ENCODE results near the gene ILF3. TPM values are rescaled to one million over a fixed set of nuclear protein-coding genes. Genes with fewer than 3 reads are reported as not detected.

ILF3 gene
- polyA plus RNA-seq, 1 donor (not counting 4 experiments of a cell fraction or from before 2014, with no cell fraction given), result 162 TPM

DNA sequence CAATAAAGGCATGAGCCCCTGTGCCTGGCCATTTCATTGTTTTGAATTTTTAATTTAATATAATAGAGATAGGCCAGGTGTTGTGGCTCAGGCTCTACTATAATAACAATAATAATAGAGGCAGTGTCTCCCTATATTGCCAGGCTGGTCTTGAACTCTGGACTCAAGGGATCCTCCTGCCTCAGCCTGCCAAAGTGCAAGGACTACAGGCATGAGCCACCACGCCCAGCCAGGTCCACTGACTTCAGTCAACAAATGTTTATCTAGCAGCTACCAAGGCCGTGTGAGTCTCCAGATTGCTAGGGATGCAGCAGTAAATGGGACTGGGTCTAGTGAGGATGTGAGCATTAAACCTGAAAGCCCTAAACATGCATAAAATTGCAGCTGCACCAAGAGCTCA is 13.8 kb upstream of the ILF3 start:
- H3K27ac ChIP-seq (ENCODE audit: control insufficient read depth, insufficient read depth, low read length), result no peak overlapping the region
- TF ChIP-seq EZH2 (IDR thresholded peaks at IDR 0.05; ENCODE audit: low read length), result no peak
- TF ChIP-seq, protein P1, sequence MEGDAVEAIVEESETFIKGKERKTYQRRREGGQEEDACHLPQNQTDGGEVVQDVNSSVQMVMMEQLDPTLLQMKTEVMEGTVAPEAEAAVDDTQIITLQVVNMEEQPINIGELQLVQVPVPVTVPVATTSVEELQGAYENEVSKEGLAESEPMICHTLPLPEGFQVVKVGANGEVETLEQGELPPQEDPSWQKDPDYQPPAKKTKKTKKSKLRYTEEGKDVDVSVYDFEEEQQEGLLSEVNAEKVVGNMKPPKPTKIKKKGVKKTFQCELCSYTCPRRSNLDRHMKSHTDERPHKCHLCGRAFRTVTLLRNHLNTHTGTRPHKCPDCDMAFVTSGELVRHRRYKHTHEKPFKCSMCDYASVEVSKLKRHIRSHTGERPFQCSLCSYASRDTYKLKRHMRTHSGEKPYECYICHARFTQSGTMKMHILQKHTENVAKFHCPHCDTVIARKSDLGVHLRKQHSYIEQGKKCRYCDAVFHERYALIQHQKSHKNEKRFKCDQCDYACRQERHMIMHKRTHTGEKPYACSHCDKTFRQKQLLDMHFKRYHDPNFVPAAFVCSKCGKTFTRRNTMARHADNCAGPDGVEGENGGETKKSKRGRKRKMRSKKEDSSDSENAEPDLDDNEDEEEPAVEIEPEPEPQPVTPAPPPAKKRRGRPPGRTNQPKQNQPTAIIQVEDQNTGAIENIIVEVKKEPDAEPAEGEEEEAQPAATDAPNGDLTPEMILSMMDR (optimal IDR thresholded peaks at IDR 0.05 in 1 of 3, IDR thresholded peaks at IDR 0.05 in 1 of 3, conservative IDR thresholded peaks at IDR 0.05 in 1 of 3; ENCODE audit: extremely low read depth in 1 of 3, insufficient read depth in 2 of 3, low read length in 3 of 3), result no peak
- DNase-seq (ENCODE audit: low read depth, low spot score), result no peak
- H3K36me3 ChIP-seq (ENCODE audit: control insufficient read depth in 2 of 2, extremely low read depth in 1 of 2, insufficient read depth in 2 of 2, low read length in 2 of 2), result peaks cover 34 to 40% of the 10 kb centered on the region in 2 experiments
- H3K9ac ChIP-seq (ENCODE audit: control insufficient read depth, extremely low read depth, insufficient read depth, low read length), result no peak overlapping the region
- FAIRE-seq, result no peak
- H2AFZ ChIP-seq (ENCODE audit: control insufficient read depth, low read length), result no peak overlapping the region
- H3K9me1 ChIP-seq (ENCODE audit: control insufficient read depth, extremely low read depth, insufficient read depth, low read length), result no peaks in the 10 kb centered on the region
- H4K20me1 ChIP-seq (ENCODE audit: control insufficient read depth, extremely low read depth, insufficient read depth, low read length), result peaks cover 4% of the 10 kb centered on the region
- H3K4me1 ChIP-seq (ENCODE audit: control insufficient read depth, extremely low read depth, insufficient read depth, low read length), result peaks cover 11% of the 10 kb centered on the region
- no peaks in the 10 kb centered on the region for H3K79me2 ChIP-seq (ENCODE audit: control insufficient read depth, insufficient read depth, low read length)
- dilution Hi-C loops (cut with MboI; ENCODE audit: extremely low pct_ligation_motif_present, low sequenced_read_pairs), result no loop called here
- H3K4me3 ChIP-seq (ENCODE audit: control insufficient read depth in 2 of 3, extremely low read depth in 1 of 3, insufficient read depth in 2 of 3, low read depth in 1 of 3, low read length in 3 of 3), result no peak overlapping the region
- H3K27me3 ChIP-seq (ENCODE audit: control insufficient read depth, extremely low read depth, insufficient read depth, low read length), result no peaks in the 10 kb centered on the region
- no peak overlapping the region for H3K4me2 ChIP-seq (ENCODE audit: control insufficient read depth, extremely low read depth, insufficient read depth, low read depth, low read length)
- no peaks in the 10 kb centered on the region for H3K9me3 ChIP-seq (ENCODE audit: control insufficient read depth, low read depth, low read length)

DNA sequence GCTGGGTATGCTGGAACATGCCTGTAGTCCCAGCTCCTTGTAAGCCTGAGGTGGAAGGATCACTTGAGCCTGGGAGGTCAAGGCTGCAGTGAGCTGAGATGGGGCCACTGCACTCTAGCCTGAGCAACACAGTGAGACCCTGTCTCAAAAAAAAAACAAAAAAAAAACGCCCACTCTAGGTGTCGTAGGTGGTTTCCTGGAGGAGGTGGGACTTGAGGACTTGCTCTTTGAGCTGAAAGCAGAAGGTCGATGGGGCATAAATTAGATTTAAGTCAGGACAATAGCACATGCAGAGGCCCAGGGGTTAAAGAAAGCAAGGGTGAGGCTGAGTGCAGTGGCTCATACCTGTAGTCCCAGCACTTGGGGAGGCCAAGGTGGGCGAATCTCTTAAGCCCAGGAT is 12.9 kb upstream of the ILF3 start:
- Histone ChIP-seq H3K4me1 (ENCODE audit: control insufficient read depth, extremely low read depth, insufficient read depth, low read length) (peaks cover 11% of the 10 kb centered on the region), H2AFZ (ENCODE audit: control insufficient read depth, low read length) (no peak overlapping the region), H3K27ac (ENCODE audit: control insufficient read depth, insufficient read depth, low read length) (no peak overlapping the region), H3K9ac (ENCODE audit: control insufficient read depth, extremely low read depth, insufficient read depth, low read length) (no peak overlapping the region), H3K27me3 (ENCODE audit: control insufficient read depth, extremely low read depth, insufficient read depth, low read length) (no peaks in the 10 kb centered on the region), H3K4me2 (ENCODE audit: control insufficient read depth, extremely low read depth, insufficient read depth, low read depth, low read length) (no peak overlapping the region), H3K79me2 (ENCODE audit: control insufficient read depth, insufficient read depth, low read length) (no peaks in the 10 kb centered on the region), H3K9me1 (ENCODE audit: control insufficient read depth, extremely low read depth, insufficient read depth, low read length) (no peaks in the 10 kb centered on the region), H3K4me3 (ENCODE audit: control insufficient read depth in 2 of 3, extremely low read depth in 1 of 3, insufficient read depth in 2 of 3, low read depth in 1 of 3, low read length in 3 of 3) (no peak overlapping the region), H3K36me3 (ENCODE audit: control insufficient read depth in 2 of 2, extremely low read depth in 1 of 2, insufficient read depth in 2 of 2, low read length in 2 of 2) (peaks cover 29 to 36% of the 10 kb centered on the region in 2 experiments), H3K9me3 (ENCODE audit: control insufficient read depth, low read depth, low read length) (no peaks in the 10 kb centered on the region), H4K20me1 (ENCODE audit: control insufficient read depth, extremely low read depth, insufficient read depth, low read length) (peaks cover 4% of the 10 kb centered on the region)
- dilution Hi-C loops (cut with MboI; ENCODE audit: extremely low pct_ligation_motif_present, low sequenced_read_pairs), result no loop called here
- FAIRE-seq (no peak), DNase-seq (ENCODE audit: low read depth, low spot score) (no peak)
- no peak for TF ChIP-seq EZH2 (IDR thresholded peaks at IDR 0.05; ENCODE audit: low read length)
- TF ChIP-seq, protein P1 (optimal IDR thresholded peaks at IDR 0.05 in 1 of 3, IDR thresholded peaks at IDR 0.05 in 1 of 3, conservative IDR thresholded peaks at IDR 0.05 in 1 of 3; ENCODE audit: extremely low read depth in 1 of 3, insufficient read depth in 2 of 3, low read length in 3 of 3), result no peak
